Stimulated activated effector memory CD8-positive, alpha-beta T cell treated with anti-CD3 and anti-CD28 coated beads, Interleukin-12 subunit alpha, Interleukin-12 subunit beta, amount 100 ng/mL, for 72 hours (primary cell): ENCODE measurements around the gene TESK2.
A peak's percentile ranks its signal among the peaks of the same experiment; 100 is the strongest.
"Not testable (repeated sequence)": the region's sequence is repeated elsewhere in the genome, so short reads cannot be mapped to it uniquely, and the experiment has no call there.

Experiments
- ATAC-seq: fragments of 150-1000 bp; cut with Tn5 transposase; 2 replicates; pipeline ENCODE4 v1.10.0; 2021
- DNase-seq, 2 donors: peaks; one replicate each; pipeline ENCODE4 v3.0.0; 2021 to 2022; ENCODE audit warnings: low spot score in 2 of 2
- H3K27ac Mint-ChIP-seq: one replicate; pipeline ENCODE4 v1.8.0; 2022; ENCODE audit warnings: mild to moderate bottlenecking, mixed read lengths
- H3K36me3 Mint-ChIP-seq: one replicate; pipeline ENCODE4 v1.8.0; 2022; ENCODE audit warnings: mild to moderate bottlenecking, mixed read lengths
- H3K4me1 Mint-ChIP-seq: one replicate; pipeline ENCODE4 v1.8.0; 2022; ENCODE audit warnings: mixed read lengths
- H3K4me3 Mint-ChIP-seq: one replicate; pipeline ENCODE4 v1.8.0; 2022; ENCODE audit warnings: mild to moderate bottlenecking, mixed read lengths
- H3K9me3 Mint-ChIP-seq: one replicate; pipeline ENCODE4 v1.8.0; 2022; ENCODE audit warnings: mixed read lengths

The TESK2 gene

GRCh38 chr1:45516465-45516864 lies 25.5 kb upstream of the TESK2 start:
- Mint-ChIP-seq H3K4me1 (peaks cover 20% of the 10 kb centered on the region), H3K27ac (peak overlapping the region; percentile 87), H3K4me3 (no peak overlapping the region), H3K36me3 (peaks cover 100% of the 10 kb centered on the region), H3K9me3 (no peaks in the 10 kb centered on the region)
- DNase-seq (no peak), ATAC-seq (no peak)

- ATAC-seq (no peak), DNase-seq (no peak)
- Mint-ChIP-seq H3K27ac (peak overlapping the region; percentile 87), H3K36me3 (peaks cover 100% of the 10 kb centered on the region), H3K4me3 (no peak overlapping the region), H3K9me3 (no peaks in the 10 kb centered on the region), H3K4me1 (peaks cover 20% of the 10 kb centered on the region)
Observed at GRCh38 chr1:45516036-45516435, 25.1 kb upstream of the TESK2 start.

- H3K9me3 Mint-ChIP-seq, H3K4me3 Mint-ChIP-seq, ATAC-seq, DNase-seq: not testable (repeated sequence)
- H3K36me3 Mint-ChIP-seq = peaks cover 100% of the 10 kb centered on the region
- H3K4me1 Mint-ChIP-seq = peaks cover 10% of the 10 kb centered on the region
- H3K27ac Mint-ChIP-seq = peak overlapping the region; percentile 33
Observed at GRCh38 chr1:45513532-45514260, 22.7 kb upstream of the TESK2 start.

DNA sequence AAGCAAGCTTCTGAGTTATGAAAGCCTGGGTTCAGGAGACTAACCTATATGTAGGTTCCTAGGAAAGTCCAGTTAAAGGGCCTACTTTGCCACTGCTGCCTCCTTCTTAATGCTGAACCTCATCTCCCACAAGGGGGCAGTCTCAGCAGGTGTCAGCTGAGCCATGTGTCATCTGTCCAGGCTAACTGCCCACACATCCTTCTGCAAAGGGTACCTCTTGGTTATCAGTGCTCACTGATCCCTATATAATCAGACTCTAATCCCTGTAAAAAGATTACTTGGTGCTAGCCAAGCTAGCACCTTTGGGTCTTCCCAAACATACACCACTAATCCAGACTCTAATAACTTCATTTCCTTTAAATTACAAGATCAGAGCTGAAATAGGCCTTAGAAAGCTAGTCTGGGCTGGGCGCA lies 21.7 kb upstream of the TESK2 start:
- Mint-ChIP-seq H3K9me3 (no peaks in the 10 kb centered on the region), H3K4me1 (peaks cover 7% of the 10 kb centered on the region), H3K27ac (no peak overlapping the region), H3K36me3 (peaks cover 97% of the 10 kb centered on the region), H3K4me3 (no peak overlapping the region)
- ATAC-seq (peak; percentile 87), DNase-seq (peak; percentile 28 to 74)

- Mint-ChIP-seq H3K4me1 (peaks cover 3% of the 10 kb centered on the region), H3K9me3 (no peaks in the 10 kb centered on the region), H3K4me3 (no peak overlapping the region), H3K27ac (no peak overlapping the region), H3K36me3 (peaks cover 81% of the 10 kb centered on the region)
- DNase-seq (no peak), ATAC-seq (no peak)
Observed at GRCh38 chr1:45510972-45511527, 20.1 kb upstream of the TESK2 start.

- H3K27ac Mint-ChIP-seq = no peak overlapping the region
- H3K9me3 Mint-ChIP-seq = no peaks in the 10 kb centered on the region
- DNase-seq (no peak), ATAC-seq (no peak)
- no peak overlapping the region for H3K4me3 Mint-ChIP-seq
- peaks cover 73% of the 10 kb centered on the region for H3K36me3 Mint-ChIP-seq
- H3K4me1 Mint-ChIP-seq = no peaks in the 10 kb centered on the region
Observed at GRCh38 chr1:45510036-45510971, 19.3 kb upstream of the TESK2 start.

- DNase-seq = no peak
- ATAC-seq = peak; percentile 20
- Mint-ChIP-seq H3K4me3 (no peak overlapping the region), H3K36me3 (peaks cover 56% of the 10 kb centered on the region), H3K27ac (peak overlapping the region; percentile 5), H3K4me1 (no peaks in the 10 kb centered on the region), H3K9me3 (no peaks in the 10 kb centered on the region)
Observed at GRCh38 chr1:45508295-45509151, 17.6 kb upstream of the TESK2 start.

DNA sequence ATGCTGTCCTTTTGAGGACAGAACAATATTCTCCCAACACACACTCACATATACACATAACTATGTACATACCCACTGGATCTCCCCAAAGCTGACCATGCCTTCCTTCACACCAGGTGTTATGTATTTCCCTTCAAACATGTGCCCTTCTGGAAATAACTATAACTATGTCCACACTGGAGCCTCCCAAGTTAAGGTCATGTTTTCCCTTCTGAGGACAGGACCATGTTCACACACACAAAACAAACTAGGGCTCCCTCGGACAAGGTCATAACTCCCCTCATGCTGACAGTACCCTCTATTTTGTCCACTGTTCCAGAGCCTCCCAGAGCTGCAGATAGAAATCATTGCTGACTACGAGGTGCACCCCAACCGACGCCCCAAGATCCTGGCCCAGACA lies 16.9 kb upstream of the TESK2 start:
- Mint-ChIP-seq H3K9me3 (no peaks in the 10 kb centered on the region), H3K4me3 (no peak overlapping the region), H3K36me3 (peaks cover 49% of the 10 kb centered on the region), H3K27ac (peak overlapping the region; percentile 5), H3K4me1 (no peaks in the 10 kb centered on the region)
- ATAC-seq = no peak
- no peak for DNase-seq

DNA sequence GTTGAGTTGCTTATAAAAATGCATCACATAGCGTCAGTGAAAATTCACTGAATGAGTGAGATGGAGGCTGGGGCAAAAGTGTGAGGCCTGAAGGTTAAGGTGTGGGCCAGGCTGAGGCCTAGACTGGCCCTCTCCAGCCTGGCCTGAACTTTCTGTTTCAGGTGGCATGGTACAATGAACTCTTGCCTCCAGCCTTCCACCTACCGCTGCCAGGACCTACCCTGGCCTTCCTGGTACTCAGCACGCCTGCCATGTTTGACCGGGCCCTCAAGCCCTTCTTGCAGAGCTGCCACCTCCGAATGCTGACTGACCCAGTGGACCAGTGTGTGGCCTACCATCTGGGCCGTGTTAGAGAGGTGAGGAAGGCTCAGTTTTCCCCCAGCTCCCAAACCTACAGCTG lies 16.2 kb upstream of the TESK2 start:
- ATAC-seq (no peak), DNase-seq (no peak)
- Mint-ChIP-seq H3K9me3 (no peaks in the 10 kb centered on the region), H3K27ac (peak overlapping the region; percentile 5), H3K36me3 (peaks cover 42% of the 10 kb centered on the region), H3K4me3 (no peak overlapping the region), H3K4me1 (peaks cover 1% of the 10 kb centered on the region)

DNA sequence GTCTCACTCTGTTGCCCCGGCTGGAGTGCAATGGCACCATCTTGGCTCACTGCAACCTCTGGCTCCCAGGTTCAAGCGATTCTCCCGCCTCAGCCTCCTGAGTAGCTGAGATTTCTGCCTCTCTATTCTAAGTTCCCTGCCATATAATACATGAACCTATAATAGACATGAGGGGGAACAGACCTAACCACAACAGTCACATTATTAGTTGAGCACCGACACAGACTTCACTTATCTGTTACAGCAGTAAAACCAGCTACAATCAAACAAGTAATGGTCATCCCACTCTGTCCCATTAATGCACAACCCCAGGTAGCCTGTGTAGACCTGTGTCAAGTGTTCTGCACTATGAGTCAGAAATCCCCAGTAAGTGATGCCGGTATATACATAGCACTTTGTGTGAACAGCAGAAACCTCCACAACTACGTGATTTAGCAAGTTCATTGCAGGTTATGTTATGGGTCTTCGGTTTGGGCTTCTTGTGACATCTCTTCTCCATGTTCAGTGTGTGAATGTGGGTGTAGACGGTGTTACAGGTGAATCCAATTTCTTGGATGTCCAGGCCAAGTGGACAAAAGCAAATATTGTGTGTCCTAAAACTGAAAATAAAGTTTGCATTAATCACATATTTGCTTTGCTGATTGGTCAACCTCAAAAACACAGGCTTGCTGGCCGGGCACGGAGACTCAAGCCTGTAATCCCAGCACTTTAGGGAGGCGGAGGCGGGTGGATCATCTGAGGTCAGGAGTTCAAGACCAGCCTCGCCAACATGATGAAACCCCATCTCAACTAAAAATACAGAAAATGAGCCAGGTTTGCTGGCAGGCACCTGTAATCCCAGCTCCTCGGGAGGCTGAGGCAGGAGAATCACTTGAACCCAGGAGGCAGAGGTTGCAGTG lies 12.7 kb upstream of the TESK2 start:
- ATAC-seq (no peak), DNase-seq (no peak)
- no peaks in the 10 kb centered on the region for H3K9me3 Mint-ChIP-seq
- H3K4me1 Mint-ChIP-seq = peaks cover 36% of the 10 kb centered on the region
- peaks cover 24% of the 10 kb centered on the region for H3K36me3 Mint-ChIP-seq
- H3K4me3 Mint-ChIP-seq = no peak overlapping the region
- H3K27ac Mint-ChIP-seq = no peak overlapping the region

DNA sequence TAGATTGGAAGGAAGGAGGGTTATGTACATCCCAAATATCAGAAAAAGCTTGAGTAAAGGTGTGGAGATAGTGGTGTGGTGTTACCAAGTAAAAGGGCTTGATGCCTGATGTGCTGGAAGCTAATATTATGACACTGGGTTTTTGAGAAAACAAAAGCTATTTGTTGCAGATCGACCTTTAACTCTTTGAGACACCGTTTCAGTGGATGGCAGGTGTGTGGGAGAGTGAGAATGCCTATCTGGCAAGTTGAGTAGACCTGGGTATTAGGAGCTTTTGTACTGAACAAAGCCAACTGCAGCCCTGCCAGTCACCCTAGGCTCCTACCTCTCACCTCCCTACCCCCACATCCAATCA lies 10.5 kb upstream of the TESK2 start:
- peaks cover 38% of the 10 kb centered on the region for H3K4me1 Mint-ChIP-seq
- ATAC-seq = no peak
- H3K4me3 Mint-ChIP-seq = peak overlapping the region; percentile 5
- H3K9me3 Mint-ChIP-seq = no peaks in the 10 kb centered on the region
- H3K27ac Mint-ChIP-seq = no peak overlapping the region
- H3K36me3 Mint-ChIP-seq = peaks cover 17% of the 10 kb centered on the region
- DNase-seq = no peak

- no peak for ATAC-seq
Observed at GRCh38 chr1:45499415-45499769, 8.4 kb upstream of the TESK2 start.

DNA sequence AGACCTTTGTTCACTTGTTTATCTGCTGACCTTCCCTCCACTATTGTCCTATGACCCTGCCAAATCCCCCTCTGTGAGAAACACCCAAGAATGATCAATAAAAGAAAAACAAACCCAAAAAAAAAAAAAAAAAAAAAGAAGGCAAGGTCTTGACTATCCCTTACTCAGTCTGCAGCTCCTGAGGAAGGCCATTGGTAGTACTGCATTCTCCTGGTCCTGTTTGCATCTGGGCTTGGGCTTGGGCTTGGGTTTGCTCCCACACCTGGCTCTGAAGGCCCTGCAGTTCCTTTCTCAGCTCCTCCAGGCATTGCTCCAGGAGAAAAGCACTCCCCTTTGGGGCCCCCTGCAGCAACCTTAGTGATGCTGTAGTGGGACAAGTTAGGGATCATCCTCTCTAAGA lies 7.3 kb upstream of the TESK2 start:
- no peaks in the 10 kb centered on the region for H3K9me3 Mint-ChIP-seq
- H3K27ac Mint-ChIP-seq = peak overlapping the region; percentile 95
- H3K36me3 Mint-ChIP-seq = peaks cover 17% of the 10 kb centered on the region
- peaks cover 38% of the 10 kb centered on the region for H3K4me1 Mint-ChIP-seq
- DNase-seq = no peak
- H3K4me3 Mint-ChIP-seq = peak overlapping the region; percentile 89
- ATAC-seq = no peak

More at GRCh38 chr1:45499415-45499769, 8.4 kb upstream of the TESK2 start:
- DNase-seq = peak in 1 of 2 donors; percentile 61
- peak overlapping the region; percentile 89 for H3K4me3 Mint-ChIP-seq
- H3K27ac Mint-ChIP-seq = peak overlapping the region; percentile 95
- H3K4me1 Mint-ChIP-seq = peaks cover 38% of the 10 kb centered on the region
- H3K36me3 Mint-ChIP-seq = peaks cover 17% of the 10 kb centered on the region
- H3K9me3 Mint-ChIP-seq = no peaks in the 10 kb centered on the region

DNA sequence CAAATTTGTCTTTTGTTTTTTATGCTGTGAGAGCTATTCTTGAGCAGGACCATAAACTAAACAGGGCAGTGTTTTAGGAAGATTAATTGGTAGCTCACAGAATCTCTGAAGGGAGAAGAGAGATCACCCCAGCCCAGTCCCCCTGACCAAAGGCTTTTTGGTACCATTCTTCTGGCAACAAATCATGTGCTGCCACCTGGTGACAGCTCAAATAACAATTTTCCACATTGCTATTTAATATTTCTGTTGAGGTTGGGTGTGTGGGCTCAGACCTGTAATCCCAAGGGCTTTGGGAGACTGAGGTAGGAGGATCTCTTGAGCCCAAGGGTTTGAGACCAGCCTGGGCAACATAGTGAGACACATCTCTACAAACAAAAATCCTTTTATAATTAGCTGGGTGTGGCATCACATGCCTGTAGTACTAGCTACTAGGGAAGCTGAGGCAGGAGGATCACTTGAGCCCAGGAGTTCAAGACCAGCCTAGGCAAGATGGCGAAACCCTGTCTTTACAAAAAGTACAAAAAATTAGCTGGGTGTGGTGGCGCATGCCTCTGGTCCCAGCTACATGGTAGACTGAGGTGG lies 2.2 kb upstream of the TESK2 start:
- Mint-ChIP-seq H3K4me1 (no peaks in the 10 kb centered on the region), H3K27ac (no peak overlapping the region), H3K4me3 (no peak overlapping the region), H3K9me3 (no peaks in the 10 kb centered on the region), H3K36me3 (no peaks in the 10 kb centered on the region)
- DNase-seq (peak; percentile 25 to 68), ATAC-seq (no peak)
